ENCODE measurements around the gene BMP7.

DNA sequence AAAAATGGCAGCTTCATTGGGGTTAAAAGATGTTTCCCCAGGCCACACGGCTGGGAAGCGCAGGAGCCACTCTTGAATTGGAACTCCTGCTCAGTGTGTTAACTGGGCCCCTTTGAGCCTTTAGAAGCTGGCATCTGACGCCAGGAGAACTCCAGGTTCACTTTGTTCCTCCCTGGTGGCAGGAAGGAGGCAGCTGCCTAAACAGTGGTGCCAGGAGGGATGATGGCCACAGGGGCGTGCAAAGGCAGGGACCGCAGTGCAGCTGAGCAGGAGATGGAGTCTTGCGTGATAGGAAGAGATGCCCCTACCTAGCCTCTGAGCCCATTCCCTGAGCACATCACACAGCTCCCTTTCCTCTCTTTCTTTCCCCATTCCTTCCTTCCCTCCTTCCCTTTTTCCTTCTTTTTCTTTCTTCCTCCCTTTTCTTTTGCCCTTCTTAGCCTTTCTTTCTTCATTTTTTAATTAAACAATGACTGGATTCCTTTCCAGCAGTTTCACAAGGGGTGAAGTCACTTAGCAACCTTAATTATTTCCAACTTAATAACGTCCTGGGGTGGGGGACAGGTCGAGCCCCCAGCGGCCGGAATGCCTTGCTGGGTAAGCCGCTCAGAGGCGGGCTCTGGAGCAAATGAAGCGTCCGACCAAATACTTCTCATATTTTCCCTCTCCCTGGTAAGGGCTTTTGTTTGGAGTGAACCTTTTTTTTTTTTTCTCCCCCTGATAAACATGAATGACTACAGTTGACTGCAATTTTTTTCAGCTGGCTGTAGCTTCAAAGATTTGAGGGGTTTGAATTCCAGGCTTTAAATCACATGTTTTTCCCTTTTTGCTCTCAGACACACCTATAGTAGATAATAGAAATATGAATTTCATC is 20.8 kb upstream of the BMP7 start:
- TF ChIP-seq GATA2 (IDR thresholded peaks at IDR 0.05; ENCODE audit: low read depth, low read length) (no peak), GATA3 (IDR thresholded peaks at IDR 0.05; ENCODE audit: low read depth, low read length) (no peak)

Measured in SH-SY5Y (cell line).